CD4-positive, alpha-beta T cell (primary cell): ENCODE data around the gene ZNF532. TPM values are rescaled to one million over a fixed set of nuclear protein-coding genes. Genes with fewer than 3 reads are reported as not detected.
"Not testable (repeated sequence)": the region's sequence is repeated elsewhere in the genome, so short reads cannot be mapped to it uniquely, and the experiment has no call there.

Experiments used
- ATAC-seq: fragments of 200-7000 bp; cut with Tn5 transposase; one replicate; pipeline ENCODE4 v1.10.0; 2022; ENCODE audit warnings: mild to moderate bottlenecking; ENCODE audit not compliant: poor library complexity
- CTCF ChIA-PET: fragments of 350-600 bp; sonication (Branson Sonifier 250); formaldehyde crosslinking; loops from one replicate; lab custom pipeline; 2021; ENCODE audit warnings: antibody characterized with exemption, inconsistent platforms; lab: Charles Lee
- POLR2A ChIA-PET: fragments of 350-600 bp; sonication (Branson Sonifier 250); formaldehyde crosslinking; loops from one replicate; lab custom pipeline; 2021; ENCODE audit warnings: antibody characterized with exemption, inconsistent platforms; lab: Charles Lee
- DNase-seq, 14 experiments: peaks; one replicate each; pipeline ENCODE4 v3.0.0-alpha.2; 2013 to 2020; ENCODE audit warnings: mixed read lengths in 2 of 14
- H3K27ac ChIP-seq, 2 donors: one replicate each; pipeline versions ENCODE4 v1.5.1 to v1.7.0; 2013; ENCODE audit warnings: low read length in 2 of 2, low read depth in 1 of 2, mild to moderate bottlenecking in 1 of 2
- H3K27me3 ChIP-seq, 2 experiments: 1 replicate in 1 of 2; 2 replicates in 1 of 2; pipeline versions ENCODE4 v1.6.1 to v1.7.0; 2013; ENCODE audit warnings: low read length in 2 of 2, control low read depth in 1 of 2, mild to moderate bottlenecking in 1 of 2, moderate library complexity in 1 of 2; ENCODE audit not compliant: insufficient read depth in 2 of 2, control insufficient read depth in 1 of 2
- H3K36me3 ChIP-seq: one replicate; pipeline ENCODE4 v1.6.1; 2013; ENCODE audit warnings: low read length, control low read depth; ENCODE audit not compliant: insufficient read depth
- H3K4me1 ChIP-seq: one replicate; pipeline ENCODE4 v1.6.1; 2013; ENCODE audit warnings: low read length, control low read depth; ENCODE audit not compliant: insufficient read depth
- H3K4me3 ChIP-seq: one replicate; pipeline ENCODE4 v1.5.1; 2013; ENCODE audit warnings: mild to moderate bottlenecking, low read length, moderate library complexity
- H3K9me3 ChIP-seq, 2 experiments: 1 replicate in 1 of 2; 2 replicates in 1 of 2; pipeline versions ENCODE4 v1.6.1 to v1.7.0; 2013; ENCODE audit warnings: low read length in 2 of 2, mild to moderate bottlenecking in 2 of 2, control low read depth in 1 of 2, moderate library complexity in 1 of 2; ENCODE audit not compliant: control insufficient read depth in 1 of 2, insufficient read depth in 1 of 2
- H3K27ac Mint-ChIP-seq: one replicate; pipeline ENCODE4 v1.8.0; 2020; ENCODE audit warnings: mixed read lengths
- H3K27me3 Mint-ChIP-seq: one replicate; pipeline ENCODE4 v1.8.0; 2021; ENCODE audit warnings: mixed read lengths
- H3K36me3 Mint-ChIP-seq: one replicate; pipeline ENCODE4 v1.8.0; 2021; ENCODE audit warnings: low read depth, mixed read lengths
- H3K4me1 Mint-ChIP-seq: one replicate; pipeline ENCODE4 v1.8.0; 2021; ENCODE audit warnings: low read depth, mixed read lengths
- H3K4me3 Mint-ChIP-seq: one replicate; pipeline ENCODE4 v1.8.0; 2020; ENCODE audit warnings: mild to moderate bottlenecking, mixed read lengths
- H3K9me3 Mint-ChIP-seq: one replicate; pipeline ENCODE4 v1.8.0; 2020; ENCODE audit warnings: mixed read lengths
- CTCF ChIP-seq: fragments of 200-600 bp; IDR thresholded peaks from one replicate; pipeline ENCODE4 v1.8.0; 2022; ENCODE audit warnings: antibody characterized with exemption, mild to moderate bottlenecking
- intact Hi-C, 2 experiments: fragments of 100-400 bp; cut with DNase I in 1 of 2; cut with micrococcal nuclease in 1 of 2; formaldehyde crosslinking; loops; one replicate each; pipeline versions ENCODE4 v1.15.1 to v1.9.0; 2023 to 2025; cut with DNase I, micrococcal nuclease
- total RNA-seq, 174 experiments: library from RNA in 2 of 174; stranded (reverse) in 2 of 174; gene quantifications; one replicate each; pipeline ENCODE4 v1.2.3 and lab custom pipeline; 2021 to 2026

Gene ZNF532
- total RNA-seq, 2 experiments from 2014 or later: 9.8 to 9.9 TPM

GRCh38 chr18:58820251-58820650 is 44.4 kb upstream of the ZNF532 start:
- peaks cover 0 to 4% of the 10 kb centered on the region in 2 experiments for H3K9me3 ChIP-seq
- DNase-seq (no peak), ATAC-seq (no peak)
- no peak overlapping the region for H3K27ac Mint-ChIP-seq
- H3K36me3 Mint-ChIP-seq: no peaks in the 10 kb centered on the region
- H3K9me3 Mint-ChIP-seq: no peaks in the 10 kb centered on the region
- no peaks in the 10 kb centered on the region for H3K36me3 ChIP-seq
- ChIA-PET CTCF (no interaction called here), POLR2A (no interaction called here)
- no peak overlapping the region for H3K4me3 Mint-ChIP-seq
- H3K4me1 ChIP-seq: peaks cover 11% of the 10 kb centered on the region
- H3K27ac ChIP-seq: no peak overlapping the region
- intact Hi-C loops: no loop called here
- no peak for TF ChIP-seq CTCF
- H3K27me3 Mint-ChIP-seq: peaks cover 78% of the 10 kb centered on the region
- H3K4me3 ChIP-seq: no peak overlapping the region
- peaks cover 17% of the 10 kb centered on the region for H3K4me1 Mint-ChIP-seq
- peaks cover 50 to 73% of the 10 kb centered on the region in 2 experiments for H3K27me3 ChIP-seq

GRCh38 chr18:58822944-58823343 is 41.7 kb upstream of the ZNF532 start:
- DNase-seq: no peak
- H3K27ac ChIP-seq: no peak overlapping the region
- no peak for ATAC-seq
- peaks cover 0 to 11% of the 10 kb centered on the region in 2 experiments for H3K9me3 ChIP-seq
- peaks cover 38 to 67% of the 10 kb centered on the region in 2 experiments for H3K27me3 ChIP-seq
- ChIA-PET CTCF (no interaction called here), POLR2A (no interaction called here)
- Mint-ChIP-seq H3K36me3 (no peaks in the 10 kb centered on the region), H3K9me3 (no peaks in the 10 kb centered on the region), H3K27ac (no peak overlapping the region), H3K27me3 (peaks cover 78% of the 10 kb centered on the region), H3K4me3 (no peak overlapping the region), H3K4me1 (peaks cover 17% of the 10 kb centered on the region)
- TF ChIP-seq CTCF: no peak
- no peak overlapping the region for H3K4me3 ChIP-seq
- intact Hi-C loops: no loop called here
- peaks cover 11% of the 10 kb centered on the region for H3K4me1 ChIP-seq
- no peaks in the 10 kb centered on the region for H3K36me3 ChIP-seq

GRCh38 chr18:58823412-58823811 is 41.3 kb upstream of the ZNF532 start:
- ChIA-PET CTCF (no interaction called here), POLR2A (no interaction called here)
- intact Hi-C loops: no loop called here
- no peaks in the 10 kb centered on the region for H3K36me3 ChIP-seq
- Mint-ChIP-seq H3K9me3 (no peaks in the 10 kb centered on the region), H3K4me1 (peaks cover 17% of the 10 kb centered on the region), H3K4me3 (no peak overlapping the region), H3K27ac (no peak overlapping the region), H3K27me3 (peaks cover 78% of the 10 kb centered on the region), H3K36me3 (no peaks in the 10 kb centered on the region)
- H3K4me3 ChIP-seq: no peak overlapping the region
- H3K27me3 ChIP-seq: peaks cover 37 to 64% of the 10 kb centered on the region in 2 experiments
- H3K9me3 ChIP-seq: peaks cover 0 to 10% of the 10 kb centered on the region in 2 experiments
- H3K4me1 ChIP-seq: peaks cover 11% of the 10 kb centered on the region
- DNase-seq (no peak), ATAC-seq (no peak)
- TF ChIP-seq CTCF: no peak
- no peak overlapping the region for H3K27ac ChIP-seq

- peaks cover 0 to 10% of the 10 kb centered on the region in 2 experiments for H3K9me3 ChIP-seq
- DNase-seq, H3K4me1 ChIP-seq, H3K27ac ChIP-seq, H3K4me3 Mint-ChIP-seq, ATAC-seq, H3K27ac Mint-ChIP-seq, H3K9me3 Mint-ChIP-seq, H3K4me3 ChIP-seq, CTCF ChIA-PET, POLR2A ChIA-PET, H3K36me3 ChIP-seq, intact Hi-C loops, H3K36me3 Mint-ChIP-seq, H3K4me1 Mint-ChIP-seq: not testable (repeated sequence)
- peaks cover 36 to 65% of the 10 kb centered on the region in 2 experiments for H3K27me3 ChIP-seq
- peaks cover 79% of the 10 kb centered on the region for H3K27me3 Mint-ChIP-seq
Measured at GRCh38 chr18:58826926-58827325, 37.8 kb upstream of the ZNF532 start.
